Measurements from ENCODE around the gene S100A14. TPM values are rescaled to one million over a fixed set of nuclear protein-coding genes. Genes with fewer than 3 reads are reported as not detected.

The S100A14 gene
- 0.33 TPM in 1 of 2 replicates, not detected in the other for total RNA-seq

GRCh38 chr1:153616144-153616916 is at the start of gene S100A14:
TSS of gene S100A14 (minus strand) at chr1:153616325. CDS start at chr1:153615858, 467 bp downstream.

GRCh38 chr1:153658400-153659174 is 42.5 kb upstream of the S100A14 start, which contains the start of gene SNAPIN:
TSS of gene SNAPIN (plus strand) at chr1:153658703. CDS start at chr1:153658744, 41 bp downstream.

GRCh38 chr1:153633754-153634665 is 17.9 kb upstream of the S100A14 start, which contains the start of gene CHTOP:
TSS of gene CHTOP (plus strand) at chr1:153634066. CDS start at chr1:153636589, 2,523 bp downstream.

GRCh38 chr1:153627715-153628626 is 11.8 kb upstream of the S100A14 start, which contains the start of gene S100A1:
TSS of gene S100A1 (plus strand) at chr1:153628434. CDS start at chr1:153630522, 2,088 bp downstream.

DNA sequence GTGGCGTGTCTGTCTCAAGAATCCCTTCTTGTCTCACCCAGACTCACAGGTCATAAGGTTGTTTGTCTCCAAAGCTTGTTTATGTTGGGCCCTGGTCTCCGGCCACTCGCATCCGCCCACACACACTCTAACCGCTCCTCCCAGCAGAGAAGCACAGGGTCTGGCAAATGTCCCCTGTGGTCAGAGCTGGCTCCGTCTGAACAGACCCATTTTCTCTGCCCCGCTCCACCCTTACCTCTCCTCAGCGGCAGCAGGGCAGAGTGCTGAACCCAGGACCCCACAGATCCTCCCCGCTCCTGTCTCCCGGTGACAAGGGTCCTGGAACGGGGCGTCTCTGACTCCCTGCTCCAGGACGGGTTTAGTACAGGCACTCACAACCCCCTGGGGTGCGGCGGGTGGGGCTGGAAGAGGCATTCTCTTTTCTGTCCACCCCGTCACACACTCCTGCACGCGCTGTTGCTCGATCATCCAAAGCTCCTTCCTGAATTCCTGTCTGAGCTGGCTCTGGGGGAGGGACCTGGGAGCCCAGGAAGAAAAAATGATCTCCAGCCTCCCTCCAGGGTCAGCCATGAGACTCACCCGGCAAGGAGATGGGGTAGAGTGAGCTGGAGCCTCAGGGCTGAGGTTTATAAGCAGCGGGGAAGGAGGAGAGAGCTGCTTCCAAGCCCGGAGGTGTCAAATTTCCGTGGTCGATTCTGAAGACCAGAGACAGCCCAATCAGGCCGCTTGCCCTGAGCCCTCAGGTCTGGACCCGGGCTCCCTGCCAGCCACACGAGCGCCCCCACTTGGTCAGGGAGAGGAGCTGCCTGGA is 11.0 kb upstream of the S100A14 start, which contains the start of gene S100A13:
Gene S100A13, minus strand, starts transcription at position 602 of the 811 bp plus-strand sequence. CDS start 1,033 bp downstream, outside the sequence.

GRCh38 chr1:153612755-153613331 is 3.3 kb downstream of the S100A14 start, which contains the start of gene S100A16:
TSS of gene S100A16 (minus strand) at chr1:153613137. CDS start at chr1:153608151, 4,986 bp downstream.

DNA sequence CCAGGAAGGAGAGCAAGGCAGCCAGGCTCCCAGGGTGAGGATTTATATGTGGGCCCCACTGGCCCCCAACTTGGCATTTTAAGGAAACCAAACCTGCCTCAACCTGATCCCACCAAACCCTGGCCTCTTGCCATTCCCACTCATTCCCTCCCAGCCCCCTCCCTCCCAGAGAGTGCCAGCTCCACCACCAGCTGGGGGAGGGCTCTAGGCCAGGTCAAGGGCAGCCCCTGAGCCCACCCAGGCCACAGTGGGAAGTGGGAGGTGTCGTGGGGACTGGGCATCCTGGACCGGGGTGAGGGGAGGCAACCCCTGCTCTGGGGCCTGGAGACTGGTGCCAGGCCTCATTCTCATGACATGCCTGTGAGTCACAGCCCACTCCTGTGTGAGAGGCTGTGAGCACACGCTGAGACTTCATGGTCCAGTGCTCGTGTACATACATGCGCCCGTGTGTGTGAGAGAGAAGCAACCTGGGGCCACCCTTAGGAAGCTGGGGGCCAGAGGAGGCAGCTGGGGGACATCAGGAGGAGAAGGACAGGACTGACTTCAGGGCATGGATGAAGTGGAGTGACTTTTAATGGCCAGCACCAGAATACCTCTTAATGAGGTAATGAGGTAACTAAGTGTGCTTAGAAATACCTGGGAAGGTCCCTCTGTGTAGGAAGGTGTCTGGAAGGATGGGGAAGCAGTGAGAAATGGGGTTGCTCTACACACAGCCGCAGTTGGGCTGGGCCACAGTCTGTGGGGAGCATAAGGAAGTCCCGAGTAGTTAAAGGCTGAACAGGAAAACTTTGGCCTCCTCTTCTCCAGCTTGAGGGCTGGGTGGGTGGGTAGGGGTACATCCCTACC is 50.4 kb downstream of the S100A14 start, which contains the start of gene S100A2:
Gene S100A2, minus strand, starts transcription at position 316 of the 846 bp plus-strand sequence. CDS start 1,967 bp downstream, outside the sequence.

Other genes starting within 250 kb of the S100A14 start
- not detected in 2 replicates for gene S100A12, start 240.7 kb downstream of the S100A14 start, total RNA-seq
- not detected in 2 replicates for gene S100A8, start 225.3 kb downstream of the S100A14 start, total RNA-seq
- gene S100A7A, start 199.8 kb downstream of the S100A14 start, total RNA-seq: not detected in 2 replicates
- not detected in 2 replicates for gene S100A7, start 155.7 kb downstream of the S100A14 start, total RNA-seq
- gene S100A6, start 80.3 kb downstream of the S100A14 start, total RNA-seq: 1,776 and 1,851 TPM in 2 replicates
- gene S100A5, start 75.4 kb downstream of the S100A14 start, total RNA-seq: not detected in 2 replicates
- gene S100A4, start 70.5 kb downstream of the S100A14 start, total RNA-seq: 514 and 844 TPM in 2 replicates
- 2.8 and 8.6 TPM in 2 replicates for gene S100A3, start 67.1 kb downstream of the S100A14 start, total RNA-seq
- gene S100A2, start 50.5 kb downstream of the S100A14 start, total RNA-seq: 3.3 and 6.0 TPM in 2 replicates
- 255 and 277 TPM in 2 replicates for gene S100A16, start 3.2 kb downstream of the S100A14 start, total RNA-seq
- 81.7 and 205 TPM in 2 replicates for gene S100A13, start 11.2 kb upstream of the S100A14 start, total RNA-seq
- 0.17 TPM in 1 of 2 replicates, not detected in the other for gene S100A1, start 12.1 kb upstream of the S100A14 start, total RNA-seq
- 23.0 and 33.6 TPM in 2 replicates for gene CHTOP, start 17.7 kb upstream of the S100A14 start, total RNA-seq
- gene SNAPIN, start 42.4 kb upstream of the S100A14 start, total RNA-seq: 65.5 and 73.7 TPM in 2 replicates
- gene ILF2, start 54.7 kb upstream of the S100A14 start, total RNA-seq: 148 and 229 TPM in 2 replicates
- gene NPR1, start 62.4 kb upstream of the S100A14 start, total RNA-seq: 0.58 and 2.6 TPM in 2 replicates
- 45.1 and 52.9 TPM in 2 replicates for gene INTS3, start 111.7 kb upstream of the S100A14 start, total RNA-seq
- gene SLC27A3, start 159.1 kb upstream of the S100A14 start, total RNA-seq: 18.0 and 35.6 TPM in 2 replicates